Measurements from ENCODE around the gene IGFBP6. TPM values are rescaled to one million over a fixed set of nuclear protein-coding genes. Genes with fewer than 3 reads are reported as not detected.

The IGFBP6 gene
- total RNA-seq, 1 donor from 2014 or later = 10.0 TPM

- H3K27me3 Mint-ChIP-seq (ENCODE audit: low read depth) = no peaks in the 10 kb centered on the region
Measured at GRCh38 chr12:53101931-53102781, 4.7 kb downstream of the IGFBP6 start.

GRCh38 chr12:53102883-53103807 is 5.7 kb downstream of the IGFBP6 start, which contains the start of gene SOAT2:
SOAT2 (plus strand) TSS chr12:53103486; CDS start chr12:53103578, 92 bp downstream.
- Mint-ChIP-seq H3K4me3 (ENCODE audit: unreplicated experiment) (no peak within 1 kb of the TSS), H3K27ac (ENCODE audit: unreplicated experiment) (no peak within 1 kb of the TSS), H3K27me3 (ENCODE audit: low read depth) (no peaks in the 10 kb centered on the region), H3K4me1 (ENCODE audit: low read depth) (peaks cover 14% of the 10 kb centered on the region), H3K36me3 (ENCODE audit: low read depth) (no peaks in the 10 kb centered on the region), H3K9me3 (ENCODE audit: low read depth) (no peaks in the 10 kb centered on the region)
- DNase-seq (ENCODE audit: low spot score) = no peak
- TF ChIP-seq CTCF (IDR thresholded peaks at IDR 0.05) = no peak

More at GRCh38 chr12:53101931-53102781, 4.7 kb downstream of the IGFBP6 start:
- Mint-ChIP-seq H3K36me3 (ENCODE audit: low read depth) (no peaks in the 10 kb centered on the region), H3K27ac (ENCODE audit: unreplicated experiment) (no peak overlapping the region), H3K4me3 (ENCODE audit: unreplicated experiment) (no peak overlapping the region), H3K4me1 (ENCODE audit: low read depth) (peaks cover 18% of the 10 kb centered on the region), H3K9me3 (ENCODE audit: low read depth) (no peaks in the 10 kb centered on the region)
- DNase-seq (ENCODE audit: low spot score) = no peak
- no peak for TF ChIP-seq CTCF (IDR thresholded peaks at IDR 0.05)

GRCh38 chr12:53103860-53104305 is 6.4 kb downstream of the IGFBP6 start:
- DNase-seq (ENCODE audit: low spot score) = no peak
- no peak for TF ChIP-seq CTCF (IDR thresholded peaks at IDR 0.05)
- Mint-ChIP-seq H3K36me3 (ENCODE audit: low read depth) (no peaks in the 10 kb centered on the region), H3K27me3 (ENCODE audit: low read depth) (no peaks in the 10 kb centered on the region), H3K27ac (ENCODE audit: unreplicated experiment) (no peak overlapping the region), H3K4me1 (ENCODE audit: low read depth) (peaks cover 6% of the 10 kb centered on the region), H3K4me3 (ENCODE audit: unreplicated experiment) (no peak overlapping the region), H3K9me3 (ENCODE audit: low read depth) (no peaks in the 10 kb centered on the region)

- H3K27ac Mint-ChIP-seq (ENCODE audit: unreplicated experiment) = no peak overlapping the region
- no peaks in the 10 kb centered on the region for H3K27me3 Mint-ChIP-seq (ENCODE audit: low read depth)
- H3K9me3 Mint-ChIP-seq (ENCODE audit: low read depth) = no peaks in the 10 kb centered on the region
- no peak for TF ChIP-seq CTCF (IDR thresholded peaks at IDR 0.05)
- H3K4me3 Mint-ChIP-seq (ENCODE audit: unreplicated experiment) = no peak overlapping the region
- H3K4me1 Mint-ChIP-seq (ENCODE audit: low read depth) = no peaks in the 10 kb centered on the region
- no peak for DNase-seq (ENCODE audit: low spot score)
- no peaks in the 10 kb centered on the region for H3K36me3 Mint-ChIP-seq (ENCODE audit: low read depth)
Measured at GRCh38 chr12:53105256-53105655, 7.8 kb downstream of the IGFBP6 start.

All from chondrocyte (in vitro differentiated cells).